Esophagus muscularis mucosa (tissue), 3 donors: Measurements from ENCODE around the gene FXR1.
"Not testable (repeated sequence)": the region's sequence is repeated elsewhere in the genome, so short reads cannot be mapped to it uniquely, and the experiment has no call there.

Source experiments
- CTCF ChIP-seq, 3 experiments: fragments of 200-600 bp in 2 of 3; fragments of 450-650 bp in 1 of 3; sonication (generic) in 2 of 3; IDR thresholded peaks; one replicate each; pipeline ENCODE4 v1.5.1; 2017 to 2019; ENCODE audit warnings: antibody characterized with exemption in 3 of 3, mild to moderate bottlenecking in 2 of 3, moderate library complexity in 1 of 3
- EP300 ChIP-seq: sonication (generic); formaldehyde crosslinking; IDR thresholded peaks from one replicate; pipeline ENCODE4 v1.6.1; 2017; ENCODE audit warnings: antibody characterized with exemption

DNA sequence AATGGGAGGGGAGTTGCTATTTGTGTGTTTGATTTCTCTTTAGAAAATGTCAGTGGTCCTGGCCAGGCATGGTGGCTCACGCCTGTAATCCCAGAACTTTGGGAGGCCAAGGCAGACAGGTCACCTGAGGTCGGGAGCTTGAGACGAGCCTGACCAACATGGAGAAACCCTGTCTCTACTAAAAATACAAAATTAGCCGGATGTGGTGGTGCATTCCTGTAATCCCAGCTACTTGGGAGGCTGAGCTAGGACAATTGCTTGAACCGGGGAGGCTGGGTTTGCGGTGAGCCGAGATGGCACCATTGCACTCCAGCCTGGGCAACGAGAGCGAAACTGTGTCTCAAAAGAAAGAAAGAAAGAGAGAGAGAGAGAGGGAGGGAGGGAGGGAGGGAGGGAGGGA is 40.0 kb upstream of the FXR1 start:
- TF ChIP-seq CTCF (IDR thresholded peaks at IDR 0.05); EP300: not testable (repeated sequence)
